Left ventricle myocardium inferior (tissue), 1 donor: ENCODE measurements around the gene PLAGL1. TPM values are rescaled to one million over a fixed set of nuclear protein-coding genes. Genes with fewer than 3 reads are reported as not detected.

Experiments
- DNase-seq: peaks from one replicate; pipeline ENCODE4 v3.0.0-alpha.2; 2020
- H3K27ac ChIP-seq: fragments of 200-600 bp; replicated peaks from 2 replicates; pipeline ENCODE4 v1.8.0; 2021
- H3K27me3 ChIP-seq: fragments of 200-600 bp; 2 replicates; pipeline ENCODE4 v1.8.0; 2021; ENCODE audit warnings: low read depth
- H3K36me3 ChIP-seq: fragments of 200-600 bp; 2 replicates; pipeline ENCODE4 v1.8.0; 2021
- H3K4me1 ChIP-seq: fragments of 200-600 bp; 2 replicates; pipeline ENCODE4 v1.8.0; 2021
- H3K4me3 ChIP-seq: fragments of 200-600 bp; 2 replicates; pipeline ENCODE4 v1.8.0; 2021; ENCODE audit warnings: mild to moderate bottlenecking, moderate library complexity
- H3K9me3 ChIP-seq: fragments of 200-600 bp; replicated peaks from 2 replicates; pipeline ENCODE4 v1.8.0; 2021
- intact Hi-C: fragments of 100-400 bp; cut with micrococcal nuclease; formaldehyde crosslinking; loops from one replicate; pipeline ENCODE4 v1.11.0; 2022
- long read RNA-seq: library from polyadenylated mRNA; unstranded; transcript quantifications from one replicate; pipeline ENCODE4 v2.0.0, GENCODE V29; 2021
- total RNA-seq: library from RNA; stranded (reverse); fragmentation: NEBNext Ultra II Directional; extraction: Animal tissue kit (Norgen Biotek cat#: 25700); gene quantifications from one replicate; pipeline ENCODE4 v1.2.1, GENCODE V29; 2021
- TF ChIP-seq, protein P1 (sequence below): fragments of 200-600 bp; IDR thresholded peaks from 2 replicates; pipeline ENCODE4 v1.8.0; 2021; ENCODE audit warnings: antibody characterized with exemption, mild to moderate bottlenecking, borderline replicate concordance
- donor health status: DM: no; HTN: yes; CAD: no; lungs with severe emphysema.

Gene PLAGL1, protein sequence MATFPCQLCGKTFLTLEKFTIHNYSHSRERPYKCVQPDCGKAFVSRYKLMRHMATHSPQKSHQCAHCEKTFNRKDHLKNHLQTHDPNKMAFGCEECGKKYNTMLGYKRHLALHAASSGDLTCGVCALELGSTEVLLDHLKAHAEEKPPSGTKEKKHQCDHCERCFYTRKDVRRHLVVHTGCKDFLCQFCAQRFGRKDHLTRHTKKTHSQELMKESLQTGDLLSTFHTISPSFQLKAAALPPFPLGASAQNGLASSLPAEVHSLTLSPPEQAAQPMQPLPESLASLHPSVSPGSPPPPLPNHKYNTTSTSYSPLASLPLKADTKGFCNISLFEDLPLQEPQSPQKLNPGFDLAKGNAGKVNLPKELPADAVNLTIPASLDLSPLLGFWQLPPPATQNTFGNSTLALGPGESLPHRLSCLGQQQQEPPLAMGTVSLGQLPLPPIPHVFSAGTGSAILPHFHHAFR
- 10.5 TPM for total RNA-seq
- long read RNA-seq, partial matches to known transcripts: 2 of 15 reads
- long read RNA-seq, other reads (novel, unspliced or antisense): 9 of 15 reads

DNA sequence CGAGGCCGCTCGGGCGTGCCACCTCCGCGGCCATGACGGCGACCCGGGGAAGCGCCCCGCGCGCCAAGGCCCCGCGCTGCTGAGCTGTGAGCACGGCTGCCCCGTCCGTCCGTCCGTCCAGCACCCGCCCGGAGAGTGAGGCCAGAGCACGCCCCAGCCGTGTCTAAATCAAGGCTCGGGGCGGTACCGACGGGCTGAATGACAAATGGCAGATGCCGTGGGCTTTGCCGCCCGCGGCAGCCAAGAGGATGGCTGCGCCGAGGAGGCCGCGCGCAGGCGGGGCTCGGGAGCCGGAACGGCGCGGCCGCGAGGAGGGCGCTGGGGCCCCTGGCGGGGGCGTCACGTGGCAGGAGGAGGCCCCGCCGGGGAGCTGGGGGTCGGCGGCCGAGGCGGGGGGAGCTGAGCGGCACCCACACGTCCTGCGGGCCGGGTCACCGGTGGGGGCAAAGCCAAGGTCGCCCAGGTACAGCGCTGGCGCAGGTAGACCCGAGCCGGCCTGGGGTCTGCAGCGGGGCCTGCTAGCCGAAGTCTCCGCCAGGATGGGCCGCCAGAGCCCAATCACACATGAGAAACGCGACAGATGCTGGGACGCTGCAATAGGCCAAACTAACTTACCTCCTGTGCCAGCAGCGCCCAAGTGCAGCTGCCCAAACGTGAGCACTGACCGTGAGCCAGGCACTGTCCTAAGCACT is at the start of gene PLAGL1:
PLAGL1 (minus strand) TSS at position 140 of the 692 bp plus-strand sequence. CDS start 60,123 bp downstream, outside the sequence.
- Histone ChIP-seq H3K27ac (peak within 1 kb of the TSS; percentile 78), H3K4me3 (peak within 1 kb of the TSS; percentile 75), H3K27me3 (no peaks in the 10 kb centered on the region), H3K4me1 (no peaks in the 10 kb centered on the region), H3K36me3 (no peaks in the 10 kb centered on the region), H3K9me3 (peaks cover 11% of the 10 kb centered on the region)
- intact Hi-C loops: no loop called here
- TF ChIP-seq, protein P1, sequence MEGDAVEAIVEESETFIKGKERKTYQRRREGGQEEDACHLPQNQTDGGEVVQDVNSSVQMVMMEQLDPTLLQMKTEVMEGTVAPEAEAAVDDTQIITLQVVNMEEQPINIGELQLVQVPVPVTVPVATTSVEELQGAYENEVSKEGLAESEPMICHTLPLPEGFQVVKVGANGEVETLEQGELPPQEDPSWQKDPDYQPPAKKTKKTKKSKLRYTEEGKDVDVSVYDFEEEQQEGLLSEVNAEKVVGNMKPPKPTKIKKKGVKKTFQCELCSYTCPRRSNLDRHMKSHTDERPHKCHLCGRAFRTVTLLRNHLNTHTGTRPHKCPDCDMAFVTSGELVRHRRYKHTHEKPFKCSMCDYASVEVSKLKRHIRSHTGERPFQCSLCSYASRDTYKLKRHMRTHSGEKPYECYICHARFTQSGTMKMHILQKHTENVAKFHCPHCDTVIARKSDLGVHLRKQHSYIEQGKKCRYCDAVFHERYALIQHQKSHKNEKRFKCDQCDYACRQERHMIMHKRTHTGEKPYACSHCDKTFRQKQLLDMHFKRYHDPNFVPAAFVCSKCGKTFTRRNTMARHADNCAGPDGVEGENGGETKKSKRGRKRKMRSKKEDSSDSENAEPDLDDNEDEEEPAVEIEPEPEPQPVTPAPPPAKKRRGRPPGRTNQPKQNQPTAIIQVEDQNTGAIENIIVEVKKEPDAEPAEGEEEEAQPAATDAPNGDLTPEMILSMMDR: no peak
- peak; percentile 72 for DNase-seq

DNA sequence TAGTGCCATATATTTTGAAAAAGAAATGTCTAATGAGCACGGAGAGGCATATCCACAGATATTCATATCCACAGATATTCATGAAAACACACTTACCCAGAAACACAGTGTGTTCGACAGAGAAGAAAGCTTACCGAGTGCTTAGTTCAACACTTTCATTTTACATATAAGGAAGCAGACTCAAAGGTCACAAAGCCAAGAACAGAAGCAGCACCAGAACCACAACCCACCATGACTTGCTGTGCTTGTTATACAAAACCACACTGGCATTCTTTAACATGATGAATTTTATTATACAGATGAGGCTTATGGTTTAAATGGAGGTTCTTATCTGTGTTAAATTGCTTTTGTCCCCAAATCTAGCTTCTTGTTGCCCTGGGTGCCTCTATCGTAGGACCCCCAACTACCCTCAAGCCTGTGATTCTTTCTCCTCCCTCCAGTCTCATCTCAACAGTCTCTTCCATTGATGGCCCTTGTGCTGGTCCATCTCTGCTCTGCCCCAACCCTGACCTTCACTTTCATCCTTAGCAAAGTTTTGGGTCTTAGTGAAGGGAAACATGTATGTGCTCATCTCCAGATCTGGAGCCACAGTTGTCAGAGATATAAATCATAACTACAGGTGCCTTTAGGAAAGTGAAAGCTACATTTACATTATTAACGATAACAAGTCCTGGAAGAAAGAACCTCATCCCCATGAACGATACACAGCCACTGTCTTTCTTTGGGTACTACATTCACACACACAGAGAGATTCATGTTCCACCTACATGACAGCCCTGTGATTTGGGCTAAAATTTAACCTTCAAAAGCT is 47.3 kb upstream of the PLAGL1 start:
- H3K27ac ChIP-seq: no peak overlapping the region
- intact Hi-C loops: no loop called here
- no peak for DNase-seq
- no peaks in the 10 kb centered on the region for H3K9me3 ChIP-seq
- no peak overlapping the region for H3K4me3 ChIP-seq
- no peaks in the 10 kb centered on the region for H3K36me3 ChIP-seq
- H3K27me3 ChIP-seq: peaks cover 12% of the 10 kb centered on the region
- no peaks in the 10 kb centered on the region for H3K4me1 ChIP-seq
- TF ChIP-seq, protein P1: no peak

DNA sequence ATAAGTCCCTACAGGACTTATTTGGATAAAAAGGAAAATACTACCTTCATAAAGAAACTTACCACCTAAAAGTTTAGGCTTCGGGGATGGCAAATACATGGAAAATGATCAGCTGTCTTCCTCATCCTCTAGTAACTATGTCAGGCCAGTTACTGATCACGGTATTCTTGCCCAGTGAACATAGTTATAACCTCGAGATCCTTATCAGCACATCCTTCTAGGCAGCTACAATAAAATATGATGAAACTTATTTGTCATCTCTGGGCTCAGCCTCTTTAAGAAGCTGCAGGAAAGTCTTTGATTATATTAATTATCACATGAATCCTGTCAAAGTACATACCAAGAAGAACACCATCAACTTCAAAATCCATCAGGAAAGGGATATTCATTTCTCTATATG is 45.5 kb upstream of the PLAGL1 start:
- TF ChIP-seq, protein P1: no peak
- H3K27me3 ChIP-seq: no peaks in the 10 kb centered on the region
- peaks cover 4% of the 10 kb centered on the region for H3K9me3 ChIP-seq
- H3K27ac ChIP-seq: no peak overlapping the region
- no peaks in the 10 kb centered on the region for H3K36me3 ChIP-seq
- H3K4me1 ChIP-seq: no peaks in the 10 kb centered on the region
- H3K4me3 ChIP-seq: no peak overlapping the region
- intact Hi-C loops: no loop called here
- no peak for DNase-seq

DNA sequence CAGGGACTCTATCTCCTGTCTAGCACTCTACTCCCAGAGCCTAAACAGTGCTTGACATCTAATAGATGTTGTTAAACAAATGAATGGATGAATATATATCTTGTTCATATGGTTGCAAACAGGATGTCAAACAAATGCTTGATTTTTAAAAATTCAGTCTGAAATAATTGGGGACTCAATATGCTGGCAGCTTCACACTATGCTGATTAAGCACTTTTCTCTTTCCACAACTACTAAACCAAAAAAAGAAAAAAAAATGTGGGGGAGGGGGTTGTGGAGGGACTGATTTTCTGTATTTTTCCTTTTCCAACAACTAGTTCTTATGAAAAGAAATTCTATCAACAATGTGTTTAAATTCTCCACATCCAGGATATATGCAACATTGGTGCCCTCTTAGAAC is 44.4 kb upstream of the PLAGL1 start:
- Histone ChIP-seq H3K27ac (no peak overlapping the region), H3K4me3 (no peak overlapping the region), H3K4me1 (no peaks in the 10 kb centered on the region), H3K36me3 (no peaks in the 10 kb centered on the region), H3K27me3 (peaks cover 7% of the 10 kb centered on the region), H3K9me3 (peaks cover 4% of the 10 kb centered on the region)
- intact Hi-C loops: no loop called here
- TF ChIP-seq, protein P1: no peak
- no peak for DNase-seq

DNA sequence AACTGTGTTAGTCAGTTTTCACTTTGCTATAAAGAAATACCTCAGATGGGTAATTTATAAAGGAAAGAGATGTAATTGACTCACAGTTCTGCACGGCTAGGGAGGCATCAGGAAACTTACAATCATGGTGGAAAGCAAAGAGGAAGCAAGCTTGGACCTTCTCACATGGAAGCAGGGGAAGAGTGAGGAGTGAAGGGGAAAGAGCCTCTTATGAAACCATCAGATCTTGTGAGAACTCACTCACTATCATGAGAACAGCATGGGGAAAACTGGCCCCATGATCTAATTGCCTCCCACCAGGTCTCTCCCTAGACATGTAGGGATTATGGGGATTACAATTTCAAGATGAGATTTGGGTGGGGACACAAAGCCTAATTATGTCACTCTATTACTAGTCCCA is 41.3 kb upstream of the PLAGL1 start:
- DNase-seq: no peak
- TF ChIP-seq, protein P1: no peak
- intact Hi-C loops: no loop called here
- Histone ChIP-seq H3K4me1 (no peaks in the 10 kb centered on the region), H3K4me3 (no peak overlapping the region), H3K9me3 (peaks cover 19% of the 10 kb centered on the region), H3K27me3 (peaks cover 13% of the 10 kb centered on the region), H3K27ac (no peak overlapping the region), H3K36me3 (no peaks in the 10 kb centered on the region)
